Measurements from ENCODE around the gene GEMIN7. TPM values are rescaled to one million over a fixed set of nuclear protein-coding genes. Genes with fewer than 3 reads are reported as not detected.

The GEMIN7 gene
- polyA plus RNA-seq, 3 donors = 16.0 to 20.3 (median 20.1) TPM

Other genes with a start within 250 kb of the GEMIN7 start
- gene NECTIN2, start 233.0 kb upstream of the GEMIN7 start, polyA plus RNA-seq (ENCODE audit: insufficient read length in 3 of 3) = 100 to 1,000 TPM; 150 to 169 (median 157) TPM
- 10 to 100 TPM; 40.2 to 48.8 (median 46.0) TPM for gene TOMM40, start 188.0 kb upstream of the GEMIN7 start, polyA plus RNA-seq (ENCODE audit: insufficient read length in 3 of 3)
- 100 to 1,000 TPM; 265 to 362 (median 295) TPM for gene APOE, start 173.5 kb upstream of the GEMIN7 start, polyA plus RNA-seq (ENCODE audit: insufficient read length in 3 of 3)
- gene APOC1, start 164.7 kb upstream of the GEMIN7 start, polyA plus RNA-seq (ENCODE audit: insufficient read length in 3 of 3) = 10 to 100 TPM in 1 of 3 donors, 1 to 10 TPM in 2; 7.5 to 10.9 (median 9.1) TPM
- gene APOC4, start 137.0 kb upstream of the GEMIN7 start, polyA plus RNA-seq (ENCODE audit: insufficient read length in 3 of 3) = not detected
- 10 to 100 TPM in 1 of 3 donors, 1 to 10 TPM in 2; 5.8 to 12.7 (median 8.8) TPM for gene APOC2, start 133.2 kb upstream of the GEMIN7 start, polyA plus RNA-seq (ENCODE audit: insufficient read length in 3 of 3)
- gene CLPTM1, start 123.9 kb upstream of the GEMIN7 start, polyA plus RNA-seq (ENCODE audit: insufficient read length in 3 of 3) = 100 to 1,000 TPM; 109 to 127 (median 113) TPM
- 1 to 10 TPM; 4.8 to 4.9 (median 4.8) TPM for gene RELB, start 77.8 kb upstream of the GEMIN7 start, polyA plus RNA-seq (ENCODE audit: insufficient read length in 3 of 3)
- 10 to 100 TPM; 54.1 to 59.4 (median 56.6) TPM for gene CLASRP, start 40.2 kb upstream of the GEMIN7 start, polyA plus RNA-seq (ENCODE audit: insufficient read length in 3 of 3)
- gene ZNF296, start 2.8 kb upstream of the GEMIN7 start, polyA plus RNA-seq (ENCODE audit: insufficient read length in 3 of 3) = under 1 TPM; 0.37 to 0.57 (median 0.39) TPM
- gene PPP1R37, start 13.9 kb downstream of the GEMIN7 start, polyA plus RNA-seq (ENCODE audit: insufficient read length in 3 of 3) = 10 to 100 TPM; 19.9 to 25.0 (median 23.7) TPM
- gene NKPD1, start 81.7 kb downstream of the GEMIN7 start, polyA plus RNA-seq (ENCODE audit: insufficient read length in 3 of 3) = under 1 TPM; 0.11 TPM
- 10 to 100 TPM; 25.5 to 33.2 (median 32.4) TPM for gene TRAPPC6A, start 99.0 kb downstream of the GEMIN7 start, polyA plus RNA-seq (ENCODE audit: insufficient read length in 3 of 3)
- 10 to 100 TPM in 2 of 3 donors, 1 to 10 TPM in 1; 8.8 to 11.6 (median 10.5) TPM for gene BLOC1S3, start 99.5 kb downstream of the GEMIN7 start, polyA plus RNA-seq (ENCODE audit: insufficient read length in 3 of 3)
- 1 to 10 TPM; 6.0 to 7.1 (median 7.0) TPM for gene EXOC3L2, start 166.1 kb downstream of the GEMIN7 start, polyA plus RNA-seq (ENCODE audit: insufficient read length in 3 of 3)
- gene MARK4, start 172.0 kb downstream of the GEMIN7 start, polyA plus RNA-seq (ENCODE audit: insufficient read length in 3 of 3) = 10 to 100 TPM; 38.3 to 41.9 (median 39.6) TPM
- 1 to 10 TPM in 1 of 3 donors, under 1 TPM in 2; 0.57 to 1.7 (median 0.79) TPM for gene CKM, start 243.6 kb downstream of the GEMIN7 start, polyA plus RNA-seq (ENCODE audit: insufficient read length in 3 of 3)

Data from right renal cortex interstitium (tissue), 3 donors.